GM12801 (cell line): ENCODE results near the gene CYFIP2.

Source experiments
- TF ChIP-seq, protein P1 (sequence below): IDR thresholded peaks from one replicate; pipeline ENCODE4 v1.5.1; 2011; ENCODE audit warnings: control low read depth; ENCODE audit not compliant: insufficient read length; ENCODE audit errors: extremely low read depth

Gene CYFIP2

DNA sequence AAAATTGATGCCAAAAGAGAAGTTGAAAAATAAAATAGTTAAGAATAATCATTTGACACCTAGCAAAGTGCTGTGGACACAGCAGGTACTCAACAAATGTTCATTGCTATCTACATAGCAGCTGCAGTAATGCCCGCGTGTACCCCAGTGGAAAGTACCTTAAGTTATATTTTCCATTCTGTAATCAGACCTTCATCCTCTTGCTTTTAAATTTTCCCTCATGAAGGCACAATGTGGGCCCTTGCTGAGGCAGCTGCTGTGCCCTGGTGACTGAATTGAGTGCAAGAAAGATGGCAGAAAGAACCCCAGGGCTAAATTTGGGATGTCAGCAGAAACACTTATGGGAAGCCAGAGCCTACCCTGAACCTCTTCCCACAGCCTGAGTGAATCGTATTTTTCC lies 65.9 kb downstream of the CYFIP2 start:
- TF ChIP-seq, protein P1, sequence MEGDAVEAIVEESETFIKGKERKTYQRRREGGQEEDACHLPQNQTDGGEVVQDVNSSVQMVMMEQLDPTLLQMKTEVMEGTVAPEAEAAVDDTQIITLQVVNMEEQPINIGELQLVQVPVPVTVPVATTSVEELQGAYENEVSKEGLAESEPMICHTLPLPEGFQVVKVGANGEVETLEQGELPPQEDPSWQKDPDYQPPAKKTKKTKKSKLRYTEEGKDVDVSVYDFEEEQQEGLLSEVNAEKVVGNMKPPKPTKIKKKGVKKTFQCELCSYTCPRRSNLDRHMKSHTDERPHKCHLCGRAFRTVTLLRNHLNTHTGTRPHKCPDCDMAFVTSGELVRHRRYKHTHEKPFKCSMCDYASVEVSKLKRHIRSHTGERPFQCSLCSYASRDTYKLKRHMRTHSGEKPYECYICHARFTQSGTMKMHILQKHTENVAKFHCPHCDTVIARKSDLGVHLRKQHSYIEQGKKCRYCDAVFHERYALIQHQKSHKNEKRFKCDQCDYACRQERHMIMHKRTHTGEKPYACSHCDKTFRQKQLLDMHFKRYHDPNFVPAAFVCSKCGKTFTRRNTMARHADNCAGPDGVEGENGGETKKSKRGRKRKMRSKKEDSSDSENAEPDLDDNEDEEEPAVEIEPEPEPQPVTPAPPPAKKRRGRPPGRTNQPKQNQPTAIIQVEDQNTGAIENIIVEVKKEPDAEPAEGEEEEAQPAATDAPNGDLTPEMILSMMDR: no peak

DNA sequence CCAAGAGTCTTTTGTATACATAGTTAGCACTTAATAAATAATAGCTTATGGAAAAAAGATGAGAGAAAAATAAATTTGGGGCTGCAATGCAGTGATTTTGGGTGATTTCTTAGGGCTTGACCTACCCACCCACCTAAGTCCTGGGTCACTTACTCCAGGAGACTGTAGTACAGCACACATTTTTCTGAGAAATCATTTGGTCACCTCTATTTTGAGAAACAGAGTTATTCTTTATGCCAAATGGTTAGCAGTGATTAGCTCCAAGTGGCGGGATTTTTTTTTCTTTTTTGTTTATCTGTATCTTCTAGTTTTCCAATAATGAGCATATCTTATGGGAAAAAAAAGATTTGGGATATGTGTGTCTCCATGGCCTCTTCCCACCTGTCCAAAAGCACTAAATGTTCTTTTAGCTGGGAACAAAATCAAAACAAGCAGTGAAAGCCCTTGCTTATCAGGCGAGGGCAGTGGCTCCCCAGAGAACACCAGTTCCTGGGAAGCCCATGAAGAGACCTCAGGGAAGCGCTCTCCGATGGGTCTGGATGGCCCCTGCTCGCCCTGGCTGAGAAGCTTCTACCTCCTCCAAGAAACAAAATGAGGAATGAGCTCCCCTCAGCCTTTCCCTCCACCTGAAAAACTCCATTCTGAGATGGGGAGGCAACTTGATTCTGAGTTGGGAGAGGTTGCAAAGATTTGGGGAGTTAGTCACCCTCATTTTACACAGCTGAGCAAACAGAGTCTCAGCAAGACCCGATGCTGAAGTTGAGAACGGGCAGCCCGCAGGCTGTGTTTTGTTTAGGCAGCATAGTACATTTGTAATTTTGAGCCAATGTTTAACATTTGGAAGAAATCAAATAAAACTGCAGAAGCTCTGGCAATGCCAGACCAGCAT lies 69.9 kb downstream of the CYFIP2 start:
- TF ChIP-seq, protein P1: no peak

GRCh38 chr5:157336423-157336744 lies 70.5 kb downstream of the CYFIP2 start:
- TF ChIP-seq, protein P1: no peak

- TF ChIP-seq, protein P1: no peak
Observed at GRCh38 chr5:157339409-157339808, 73.5 kb downstream of the CYFIP2 start.

- TF ChIP-seq, protein P1: no peak
Observed at GRCh38 chr5:157342822-157343402, 77.0 kb downstream of the CYFIP2 start.

- TF ChIP-seq, protein P1: no peak
Observed at GRCh38 chr5:157343842-157344790, 78.2 kb downstream of the CYFIP2 start.

DNA sequence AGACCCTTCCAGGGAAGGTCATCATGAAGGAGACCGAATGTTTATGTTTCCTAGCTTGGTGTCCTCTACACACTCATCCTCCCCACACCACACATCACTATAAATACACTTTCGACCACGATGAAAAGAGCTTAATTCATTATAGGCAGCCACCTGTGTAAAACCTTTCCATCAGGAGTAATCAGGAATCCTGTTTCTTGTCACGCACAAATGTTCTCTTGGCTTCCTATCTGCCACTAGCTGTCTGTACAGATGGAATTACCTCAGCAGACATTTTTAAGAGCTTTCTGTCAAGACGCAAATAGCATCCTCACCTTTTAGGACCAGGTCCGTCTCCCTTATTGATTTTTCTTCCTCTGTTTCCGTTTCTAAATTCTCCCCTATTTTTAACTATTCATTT lies 79.1 kb downstream of the CYFIP2 start:
- TF ChIP-seq, protein P1: no peak
